Left lung (tissue), 10 donors: ENCODE data around the gene ARHGEF38. TPM values are rescaled to one million over a fixed set of nuclear protein-coding genes. Genes with fewer than 3 reads are reported as not detected.
"Not testable (repeated sequence)": the region's sequence is repeated elsewhere in the genome, so short reads cannot be mapped to it uniquely, and the experiment has no call there.

ENCODE experiments used
- ATAC-seq: fragments of 200-7000 bp; cut with Tn5 transposase; one replicate; pipeline ENCODE4 v1.9.1; 2020; ENCODE audit warnings: moderate library complexity
- DNase-seq, 4 donors: peaks; one replicate each; pipeline ENCODE4 v3.0.0-alpha.2; 2013 to 2020
- H3K27ac ChIP-seq, 2 donors: fragments of 200-600 bp; sonication (generic) in 1 of 2; one replicate each; pipeline versions ENCODE4 v1.5.0 to v1.8.0; 2020 to 2021
- H3K27me3 ChIP-seq, 2 donors: fragments of 200-600 bp; sonication (generic) in 1 of 2; one replicate each; pipeline versions ENCODE4 v1.5.0 to v1.8.0; 2020 to 2021
- H3K36me3 ChIP-seq, 2 donors: fragments of 200-600 bp; sonication (generic) in 1 of 2; one replicate each; pipeline versions ENCODE4 v1.5.0 to v1.8.0; 2020 to 2021
- H3K4me1 ChIP-seq, 2 donors: fragments of 200-600 bp; one replicate each; pipeline ENCODE4 v1.8.0; 2021
- H3K4me3 ChIP-seq, 2 donors: fragments of 200-600 bp; sonication (generic) in 1 of 2; one replicate each; pipeline versions ENCODE4 v1.5.0 to v1.8.0; 2020 to 2021; ENCODE audit warnings: mild to moderate bottlenecking in 1 of 2
- H3K9me3 ChIP-seq, 2 donors: fragments of 200-600 bp; sonication (generic) in 1 of 2; one replicate each; pipeline versions ENCODE4 v1.5.0 to v1.8.0; 2020 to 2021
- CTCF ChIP-seq, 2 donors: fragments of 200-600 bp; sonication (generic) in 1 of 2; IDR thresholded peaks; one replicate each; pipeline versions ENCODE4 v1.5.0 to v1.8.0; 2021; ENCODE audit warnings: antibody characterized with exemption in 2 of 2
- intact Hi-C, 2 donors: fragments of 100-400 bp; cut with DNase I; formaldehyde crosslinking; loops; one replicate each; pipeline versions ENCODE4 v1.11.2 to v1.14.2; 2022
- polyA plus RNA-seq, 6 donors: library from polyadenylated mRNA; unstranded; fragments of 120-200 nt; gene quantifications; one replicate each; pipeline ENCODE4 v1.2.1, GENCODE V29; 2013; ENCODE audit not compliant: insufficient read length in 6 of 6
- total RNA-seq, 2 donors: library from RNA; stranded (reverse); fragmentation: NEBNext Ultra II Directional; extraction: Animal tissue kit (Norgen Biotek cat#: 25700); gene quantifications; one replicate each; pipeline ENCODE4 v1.2.1, GENCODE V29; 2021
- donor health status: DM: no; HTN: yes; CAD: no.
- donor health status: DM: no; HTN: no; CAD: no.

The ARHGEF38 gene
- total and polyA plus RNA-seq, 8 donors: 5.0 to 12.1 (median 8.4) TPM

GRCh38 chr4:105601406-105601805, 49.0 kb downstream of the ARHGEF38 start:
- Histone ChIP-seq H3K27ac (no peak overlapping the region), H3K4me1 (peaks cover 0 to 8% of the 10 kb centered on the region in 2 donors), H3K9me3 (no peaks in the 10 kb centered on the region), H3K4me3 (no peak overlapping the region), H3K36me3 (no peaks in the 10 kb centered on the region), H3K27me3 (no peaks in the 10 kb centered on the region)
- DNase-seq: no peak
- no peak for TF ChIP-seq CTCF (IDR thresholded peaks at IDR 0.05)
- intact Hi-C loops: no loop called here
- ATAC-seq: no peak

- H3K36me3 ChIP-seq: no peaks in the 10 kb centered on the region
- ATAC-seq (no peak), DNase-seq (no peak)
- intact Hi-C loops: no loop called here
- no peak for TF ChIP-seq CTCF (IDR thresholded peaks at IDR 0.05)
- H3K27ac ChIP-seq: no peak overlapping the region
- no peaks in the 10 kb centered on the region for H3K27me3 ChIP-seq
- peaks cover 0 to 6% of the 10 kb centered on the region in 2 donors for H3K4me1 ChIP-seq
- no peak overlapping the region for H3K4me3 ChIP-seq
- no peaks in the 10 kb centered on the region for H3K9me3 ChIP-seq
Observed at GRCh38 chr4:105603158-105603557, 50.7 kb downstream of the ARHGEF38 start.

DNA sequence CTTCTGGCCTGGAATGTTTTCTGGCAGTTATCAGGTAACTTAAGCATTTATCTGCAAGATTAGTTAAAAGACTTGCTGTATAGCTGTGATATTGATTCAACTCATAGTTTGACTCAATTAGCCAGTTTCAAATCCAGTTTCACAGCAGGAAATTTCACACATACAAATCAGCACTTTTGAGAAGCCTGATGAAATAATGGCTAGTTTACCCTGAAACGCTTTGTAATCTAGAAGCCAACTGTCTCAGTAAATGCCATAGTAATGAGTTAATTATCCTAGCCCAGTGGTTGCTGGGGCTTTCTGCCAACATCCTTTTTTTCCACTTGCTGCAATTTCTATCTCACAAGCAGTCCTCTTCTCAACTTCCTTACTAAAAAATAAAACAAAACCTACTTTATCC, 53.1 kb downstream of the ARHGEF38 start:
- intact Hi-C loops: no loop called here
- H3K27ac ChIP-seq: no peak overlapping the region
- no peaks in the 10 kb centered on the region for H3K36me3 ChIP-seq
- DNase-seq (no peak), ATAC-seq (peak; percentile 37)
- no peaks in the 10 kb centered on the region for H3K9me3 ChIP-seq
- H3K4me3 ChIP-seq: no peak overlapping the region
- TF ChIP-seq CTCF (IDR thresholded peaks at IDR 0.05): no peak
- H3K27me3 ChIP-seq: no peaks in the 10 kb centered on the region
- H3K4me1 ChIP-seq: no peaks in the 10 kb centered on the region

- H3K9me3 ChIP-seq: no peaks in the 10 kb centered on the region
Observed at GRCh38 chr4:105607876-105608275, 55.5 kb downstream of the ARHGEF38 start.

GRCh38 chr4:105609819-105610218, 57.4 kb downstream of the ARHGEF38 start:
- H3K36me3 ChIP-seq, H3K27ac ChIP-seq, H3K27me3 ChIP-seq, DNase-seq, H3K4me1 ChIP-seq, H3K4me3 ChIP-seq, intact Hi-C loops, ATAC-seq, H3K9me3 ChIP-seq: not testable (repeated sequence)

More at GRCh38 chr4:105607876-105608275, 55.5 kb downstream of the ARHGEF38 start:
- H3K4me3 ChIP-seq: no peak overlapping the region
- no peaks in the 10 kb centered on the region for H3K36me3 ChIP-seq
- H3K4me1 ChIP-seq: no peaks in the 10 kb centered on the region
- H3K27ac ChIP-seq: no peak overlapping the region
- no peaks in the 10 kb centered on the region for H3K27me3 ChIP-seq
- intact Hi-C loops: no loop called here
- DNase-seq (no peak), ATAC-seq (no peak)
- TF ChIP-seq CTCF (IDR thresholded peaks at IDR 0.05): no peak

GRCh38 chr4:105613306-105613705, 60.9 kb downstream of the ARHGEF38 start:
- no peak overlapping the region for H3K27ac ChIP-seq
- H3K36me3 ChIP-seq: no peaks in the 10 kb centered on the region
- intact Hi-C loops: no loop called here
- no peaks in the 10 kb centered on the region for H3K27me3 ChIP-seq
- H3K4me1 ChIP-seq: no peaks in the 10 kb centered on the region
- TF ChIP-seq CTCF (IDR thresholded peaks at IDR 0.05): no peak
- no peak overlapping the region for H3K4me3 ChIP-seq
- peak; percentile 58 for ATAC-seq
- no peaks in the 10 kb centered on the region for H3K9me3 ChIP-seq
- DNase-seq: peak in 1 of 4 donors; percentile 56
